Spleen (tissue), 7 donors: ENCODE measurements around the gene GPR82.

Experiments used
- POLR2A ChIP-seq, 3 donors: fragments of 450-650 bp; IDR thresholded peaks; one replicate each; pipeline ENCODE4 v1.5.1; 2017; ENCODE audit warnings: antibody characterized with exemption in 3 of 3, mild to moderate bottlenecking in 1 of 3
- POLR2AphosphoS5 ChIP-seq, 3 donors: sonication (generic); formaldehyde crosslinking; IDR thresholded peaks; one replicate each; pipeline ENCODE4 v1.5.1; 2017; ENCODE audit warnings: antibody characterized with exemption in 3 of 3
- TF ChIP-seq, protein P1 (sequence below), 11 experiments: fragments of 200-600 bp in 7 of 11; fragments of 450-650 bp in 4 of 11; sonication (generic) in 4 of 11; IDR thresholded peaks in 8 of 11; conservative IDR thresholded peaks in 3 of 11; 1 replicate in 7 of 11; 2 replicates in 4 of 11; pipeline versions ENCODE4 v1.4.0 to v1.8.0; 2016 to 2021; ENCODE audit warnings: antibody characterized with exemption in 11 of 11, inconsistent platforms in 4 of 11, mild to moderate bottlenecking in 1 of 11
- donor health status: DM: no; HTN: no; CAD: no; lungs with moderate emphysema.
- donor health status: DM: no; HTN: no; CAD: no.
- donor health status: DM: no; HTN: no; CAD: no.

DNA sequence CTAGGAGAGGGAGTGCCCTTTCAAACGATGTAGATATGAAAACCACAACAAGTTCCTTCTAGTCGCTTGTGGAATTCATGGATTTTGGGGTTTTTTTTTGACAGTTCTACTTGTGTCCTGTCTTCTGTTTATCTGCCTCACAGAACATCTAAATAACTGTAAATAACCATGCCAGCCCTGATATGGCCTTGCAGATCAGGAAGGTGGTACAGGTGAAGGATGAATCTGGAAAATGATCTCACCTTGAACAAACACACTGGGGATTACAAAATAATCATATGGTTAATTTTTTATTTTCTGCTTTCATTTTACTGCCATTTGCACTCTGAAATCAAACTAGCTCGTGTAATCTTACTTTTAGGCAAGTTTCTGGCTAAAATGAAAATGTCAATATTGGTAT lies 37.2 kb downstream of the GPR82 start:
- TF ChIP-seq, protein P1, sequence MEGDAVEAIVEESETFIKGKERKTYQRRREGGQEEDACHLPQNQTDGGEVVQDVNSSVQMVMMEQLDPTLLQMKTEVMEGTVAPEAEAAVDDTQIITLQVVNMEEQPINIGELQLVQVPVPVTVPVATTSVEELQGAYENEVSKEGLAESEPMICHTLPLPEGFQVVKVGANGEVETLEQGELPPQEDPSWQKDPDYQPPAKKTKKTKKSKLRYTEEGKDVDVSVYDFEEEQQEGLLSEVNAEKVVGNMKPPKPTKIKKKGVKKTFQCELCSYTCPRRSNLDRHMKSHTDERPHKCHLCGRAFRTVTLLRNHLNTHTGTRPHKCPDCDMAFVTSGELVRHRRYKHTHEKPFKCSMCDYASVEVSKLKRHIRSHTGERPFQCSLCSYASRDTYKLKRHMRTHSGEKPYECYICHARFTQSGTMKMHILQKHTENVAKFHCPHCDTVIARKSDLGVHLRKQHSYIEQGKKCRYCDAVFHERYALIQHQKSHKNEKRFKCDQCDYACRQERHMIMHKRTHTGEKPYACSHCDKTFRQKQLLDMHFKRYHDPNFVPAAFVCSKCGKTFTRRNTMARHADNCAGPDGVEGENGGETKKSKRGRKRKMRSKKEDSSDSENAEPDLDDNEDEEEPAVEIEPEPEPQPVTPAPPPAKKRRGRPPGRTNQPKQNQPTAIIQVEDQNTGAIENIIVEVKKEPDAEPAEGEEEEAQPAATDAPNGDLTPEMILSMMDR (IDR thresholded peaks at IDR 0.05 in 8 of 11, conservative IDR thresholded peaks at IDR 0.05 in 3 of 11) = no peak
- TF ChIP-seq POLR2A (IDR thresholded peaks at IDR 0.05) (no peak), POLR2AphosphoS5 (IDR thresholded peaks at IDR 0.05) (no peak)
